GM18502 (cell line): ENCODE measurements around the gene BMP6.
"Not testable (repeated sequence)": the region's sequence is repeated elsewhere in the genome, so short reads cannot be mapped to it uniquely, and the experiment has no call there.

Experiments used
- ATAC-seq: cut with Tn5 transposase; IDR thresholded peaks from one replicate; pipeline ENCODE4 v1.9.1; 2021; ENCODE audit warnings: mild to moderate bottlenecking; ENCODE audit not compliant: unreplicated experiment, poor library complexity

The BMP6 gene

GRCh38 chr6:7897461-7898192, 171.7 kb downstream of the BMP6 start:
- ATAC-seq, result no peak

DNA sequence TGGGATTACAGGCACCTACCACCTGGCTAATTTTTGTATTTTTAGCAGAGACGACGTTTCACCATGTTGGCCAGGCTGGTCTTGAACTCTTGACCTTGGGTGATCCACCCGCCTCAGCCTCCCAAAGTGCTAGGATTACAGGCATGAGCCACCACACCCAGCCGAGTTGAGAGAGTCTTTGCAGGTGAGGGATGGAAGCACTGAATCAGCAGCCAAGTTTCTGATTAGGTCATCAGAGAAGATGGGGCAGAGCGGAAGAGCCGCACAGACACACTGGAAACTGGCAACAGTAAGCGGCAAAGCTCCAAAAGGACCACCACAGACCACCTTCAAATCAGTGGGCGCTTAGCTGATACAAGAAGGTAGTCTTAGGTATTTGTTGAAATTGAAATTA, 172.3 kb downstream of the BMP6 start:
- not testable (repeated sequence) for ATAC-seq

GRCh38 chr6:7899101-7899888, 173.4 kb downstream of the BMP6 start:
- no peak for ATAC-seq

DNA sequence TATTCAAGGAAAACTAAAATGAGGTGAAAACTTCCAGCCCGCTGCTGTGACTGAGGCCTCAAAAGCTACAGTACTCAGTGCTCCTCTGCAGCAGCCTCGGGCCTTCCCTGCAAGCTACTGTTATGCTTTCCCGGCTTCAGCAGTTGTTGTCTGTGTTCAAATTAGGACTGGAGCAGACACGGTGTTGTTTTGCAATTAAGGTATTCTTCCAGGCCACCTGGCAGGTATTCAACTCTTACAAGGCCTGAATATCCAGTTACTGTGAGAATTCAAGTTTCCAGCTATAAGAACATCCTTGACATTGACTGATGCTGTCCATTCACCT, 174.0 kb downstream of the BMP6 start:
- no peak for ATAC-seq

- ATAC-seq, result no peak
Measured at GRCh38 chr6:7900621-7901020, 174.7 kb downstream of the BMP6 start.

DNA sequence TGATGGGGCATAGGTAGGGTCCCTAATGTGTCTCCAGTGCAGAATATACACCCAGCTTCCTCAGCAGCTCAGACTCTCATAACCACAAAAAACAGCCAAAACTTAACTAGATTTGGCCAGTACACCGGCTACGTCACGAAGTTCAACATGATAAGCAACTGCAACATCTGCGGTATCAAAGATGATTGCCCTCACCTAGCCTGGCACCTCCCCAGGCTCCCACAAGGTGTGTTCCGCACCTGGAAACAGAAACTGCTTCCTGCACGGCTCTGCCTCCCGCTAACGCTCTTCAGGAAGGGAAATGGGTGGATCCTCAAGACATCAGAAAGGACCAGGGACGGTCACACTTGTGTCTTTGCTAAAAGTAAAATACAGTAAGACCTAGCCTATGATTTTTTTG, 175.2 kb downstream of the BMP6 start:
- no peak for ATAC-seq

DNA sequence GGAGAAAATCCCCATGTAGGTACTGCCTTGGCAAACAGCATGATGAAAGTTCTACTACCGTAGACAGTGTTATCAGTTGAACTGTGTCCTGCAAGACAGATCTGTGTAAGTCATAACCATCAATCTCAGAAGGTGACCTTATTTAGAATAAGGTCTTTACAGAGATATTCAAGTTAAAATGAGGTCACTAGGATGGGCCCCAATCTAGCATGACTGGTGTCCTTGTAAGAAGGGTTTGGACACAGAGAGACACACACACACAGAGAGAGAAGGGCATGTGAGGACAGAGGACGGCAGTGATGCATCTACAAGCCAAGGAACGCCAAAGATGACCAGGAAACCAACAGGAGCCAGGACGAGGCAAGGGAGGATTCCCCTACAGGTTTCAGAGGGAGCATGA, 175.9 kb downstream of the BMP6 start:
- ATAC-seq, result no peak

- no peak for ATAC-seq
Measured at GRCh38 chr6:7902221-7902620, 176.3 kb downstream of the BMP6 start.

DNA sequence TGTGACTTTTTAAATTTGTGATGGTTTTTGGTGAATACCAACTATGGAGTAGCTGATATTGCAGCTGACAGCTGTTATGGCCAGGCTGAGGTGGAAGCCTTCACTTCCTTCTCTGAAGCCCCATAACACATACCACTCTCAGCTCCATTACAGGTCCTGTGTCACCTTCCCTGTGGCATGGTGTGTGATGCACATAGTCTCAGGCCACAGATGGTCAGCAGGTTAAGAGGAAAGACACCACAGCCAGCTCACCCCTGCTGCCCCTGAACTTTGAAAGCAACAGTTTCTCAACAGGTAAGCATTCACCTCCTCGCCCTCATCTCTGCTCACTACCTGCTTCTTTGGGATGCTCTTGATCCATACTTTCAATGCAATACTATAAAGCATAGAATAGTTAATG, 177.0 kb downstream of the BMP6 start:
- no peak for ATAC-seq

GRCh38 chr6:7903673-7904072, 177.8 kb downstream of the BMP6 start:
- no peak for ATAC-seq

DNA sequence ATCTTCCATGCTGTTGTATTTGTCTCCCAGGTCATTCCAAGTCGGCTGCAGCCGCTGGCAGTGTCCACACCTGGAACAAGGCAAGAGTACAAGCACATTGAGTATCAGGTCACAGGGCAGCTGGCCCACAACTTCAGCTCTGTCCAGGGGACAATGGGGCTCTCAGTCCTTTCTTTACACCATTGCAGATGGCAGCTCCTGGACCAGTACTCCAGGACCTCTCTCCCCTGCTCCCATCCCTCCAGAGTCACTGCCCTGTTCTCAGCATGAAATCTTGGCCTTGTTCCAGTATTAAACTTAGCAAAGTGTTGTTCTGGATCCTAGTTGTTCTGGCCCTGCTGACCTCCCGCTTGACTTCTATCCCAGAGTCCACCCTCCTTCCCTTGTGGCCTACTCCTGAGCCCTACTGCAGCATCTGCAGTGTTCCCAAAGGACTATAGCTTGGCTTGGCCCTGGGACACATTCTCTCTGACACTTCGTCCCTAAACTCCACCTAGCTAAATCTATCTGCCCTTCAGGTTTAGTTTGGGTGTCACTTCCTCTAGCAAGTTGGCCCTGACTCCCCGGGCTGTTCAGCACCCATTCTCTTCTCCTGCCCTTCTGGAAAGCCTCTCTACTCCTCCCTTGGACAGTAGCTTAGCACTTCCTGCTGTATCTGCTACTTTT, 178.9 kb downstream of the BMP6 start:
- no peak for ATAC-seq

- no peak for ATAC-seq
Measured at GRCh38 chr6:7905416-7905815, 179.5 kb downstream of the BMP6 start.

DNA sequence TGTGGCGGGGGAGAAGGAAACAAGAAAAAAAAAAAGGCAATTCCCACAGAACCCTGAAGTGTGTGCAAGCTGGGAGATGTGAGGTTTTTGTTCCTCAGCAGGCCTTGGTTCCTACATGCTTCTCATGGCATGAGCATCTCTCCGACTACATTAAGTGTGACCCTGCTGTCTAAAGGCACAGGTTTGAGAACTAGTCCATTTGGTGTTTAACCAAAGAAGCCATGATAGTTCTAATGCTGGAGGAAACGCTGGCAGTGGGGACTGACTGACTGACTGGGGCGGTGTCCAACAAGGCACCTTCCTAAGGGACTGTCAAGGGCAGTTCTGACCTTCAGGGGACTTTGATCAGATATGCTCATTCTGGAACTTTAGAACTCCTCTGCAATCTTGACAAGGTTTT, 180.8 kb downstream of the BMP6 start:
- ATAC-seq, result no peak

- no peak for ATAC-seq
Measured at GRCh38 chr6:7907159-7907558, 181.3 kb downstream of the BMP6 start.

- ATAC-seq, result peak; percentile 28
Measured at GRCh38 chr6:7909323-7910276, 183.7 kb downstream of the BMP6 start.

- ATAC-seq, result peak; percentile 25
Measured at GRCh38 chr6:7910298-7910653, 184.4 kb downstream of the BMP6 start.

- ATAC-seq, result peak; percentile 70
Measured at GRCh38 chr6:7910654-7911344, 184.9 kb downstream of the BMP6 start, which contains the start of gene TXNDC5. TSS of gene TXNDC5 (minus strand) at chr6:7910788. CDS start at chr6:7910776, 12 bp downstream.

DNA sequence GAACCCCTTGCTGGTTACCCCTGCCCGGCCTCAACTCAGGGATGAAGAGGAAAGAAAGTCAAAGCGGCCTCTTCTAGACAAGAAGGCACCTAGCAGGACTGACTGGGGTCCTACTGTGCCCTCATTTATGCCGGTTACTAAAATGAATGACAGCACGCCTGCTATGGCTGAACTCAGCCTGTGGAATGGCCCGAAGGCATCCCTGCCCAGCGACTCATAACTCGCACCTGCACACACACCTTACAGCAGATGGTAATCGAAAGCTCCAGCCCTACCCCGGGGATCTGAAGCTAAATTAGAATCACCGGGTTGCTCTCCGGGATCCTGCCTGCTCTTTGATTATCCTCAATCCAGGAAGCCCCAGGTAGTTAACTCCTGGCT, 185.4 kb downstream of the BMP6 start:
- no peak for ATAC-seq

DNA sequence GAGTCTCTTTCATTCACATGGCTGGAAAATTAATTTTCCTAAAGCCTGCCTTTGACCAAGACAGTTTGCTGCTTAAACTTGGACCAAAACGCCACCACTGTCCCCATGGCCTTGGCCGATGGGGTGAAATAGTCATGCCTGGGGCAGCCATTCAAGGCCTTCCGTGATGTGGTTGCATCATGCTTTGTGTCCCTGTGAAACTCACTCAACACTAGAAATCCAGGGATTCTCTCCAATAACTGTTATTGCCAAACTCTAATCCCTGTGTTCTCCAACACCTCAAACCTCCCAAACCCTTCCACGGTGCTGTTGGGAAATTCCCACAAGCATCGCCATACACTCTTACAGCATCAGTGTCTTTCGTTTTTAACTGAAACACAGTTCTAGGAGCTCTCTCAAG, 186.1 kb downstream of the BMP6 start:
- no peak for ATAC-seq
